OCI-LY7 (cell line): ENCODE results near the gene ADGRD2.

Experiments
- EZH2phosphoT487 ChIP-seq: fragments of 200-600 bp; sonication (generic); IDR thresholded peaks from 2 replicates; pipeline ENCODE4 v1.6.1; 2018; ENCODE audit warnings: low read depth, borderline replicate concordance, mild to moderate bottlenecking, mixed run types, antibody characterized with exemption, low read length, moderate library complexity, mixed read lengths
- TF ChIP-seq, protein P1 (sequence below): fragments of 200-600 bp; sonication (generic); conservative IDR thresholded peaks from 2 replicates; pipeline ENCODE4 v1.5.1; 2014; ENCODE audit warnings: mild to moderate bottlenecking, antibody characterized with exemption, low read length, moderate library complexity, mixed read lengths

DNA sequence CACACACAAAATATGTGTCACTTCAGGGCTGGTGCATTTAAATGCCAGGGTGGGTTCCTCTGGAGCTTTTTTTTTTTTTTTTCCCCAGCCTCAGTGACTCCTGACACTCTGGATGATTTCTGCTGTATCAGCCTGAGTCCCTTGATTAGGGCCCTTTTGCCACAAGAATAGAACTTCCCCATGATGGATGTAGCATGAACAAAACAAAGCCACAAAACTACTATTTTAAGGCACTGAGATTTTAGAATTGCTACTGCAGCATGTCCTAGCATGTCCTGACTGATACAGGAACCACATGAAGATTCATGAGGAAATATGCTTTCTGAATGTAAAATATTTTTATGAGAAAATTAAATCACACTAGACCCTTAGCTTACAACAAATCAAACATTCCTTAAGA is 13.9 kb upstream of the ADGRD2 start:
- TF ChIP-seq, protein P1, sequence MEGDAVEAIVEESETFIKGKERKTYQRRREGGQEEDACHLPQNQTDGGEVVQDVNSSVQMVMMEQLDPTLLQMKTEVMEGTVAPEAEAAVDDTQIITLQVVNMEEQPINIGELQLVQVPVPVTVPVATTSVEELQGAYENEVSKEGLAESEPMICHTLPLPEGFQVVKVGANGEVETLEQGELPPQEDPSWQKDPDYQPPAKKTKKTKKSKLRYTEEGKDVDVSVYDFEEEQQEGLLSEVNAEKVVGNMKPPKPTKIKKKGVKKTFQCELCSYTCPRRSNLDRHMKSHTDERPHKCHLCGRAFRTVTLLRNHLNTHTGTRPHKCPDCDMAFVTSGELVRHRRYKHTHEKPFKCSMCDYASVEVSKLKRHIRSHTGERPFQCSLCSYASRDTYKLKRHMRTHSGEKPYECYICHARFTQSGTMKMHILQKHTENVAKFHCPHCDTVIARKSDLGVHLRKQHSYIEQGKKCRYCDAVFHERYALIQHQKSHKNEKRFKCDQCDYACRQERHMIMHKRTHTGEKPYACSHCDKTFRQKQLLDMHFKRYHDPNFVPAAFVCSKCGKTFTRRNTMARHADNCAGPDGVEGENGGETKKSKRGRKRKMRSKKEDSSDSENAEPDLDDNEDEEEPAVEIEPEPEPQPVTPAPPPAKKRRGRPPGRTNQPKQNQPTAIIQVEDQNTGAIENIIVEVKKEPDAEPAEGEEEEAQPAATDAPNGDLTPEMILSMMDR = no peak
- TF ChIP-seq EZH2phosphoT487 = no peak
